ENCODE measurements around the gene CIDEB. TPM values are rescaled to one million over a fixed set of nuclear protein-coding genes. Genes with fewer than 3 reads are reported as not detected.

Gene CIDEB
- total and polyA plus RNA-seq, 2 of the 13 experiments (the other 11 are each of a cell fraction or from before 2014, with no cell fraction given): 35.8 to 110 TPM

GRCh38 chr14:24266344-24267244 lies 41.2 kb downstream of the CIDEB start (continued):
- TF ChIP-seq SMAD1 (CRISPR knock-in tag; IDR thresholded peaks at IDR 0.05; ENCODE audit: borderline replicate concordance, low read depth): 0 out of 2 replicates have a peak, but pooled peaks have one; percentile 51
- no peak for TF ChIP-seq ZNF337 (CRISPR knock-in tag; IDR thresholded peaks at IDR 0.05; ENCODE audit: borderline replicate concordance, low read depth)
- no peak for TF ChIP-seq ZNF768 (CRISPR knock-in tag; IDR thresholded peaks at IDR 0.05)
- TF ChIP-seq UBTF (CRISPR knock-in tag; IDR thresholded peaks at IDR 0.05): no peak
- peak; percentile 34 for TF ChIP-seq AGO2 (optimal IDR thresholded peaks at IDR 0.05; ENCODE audit: low read depth, low read length)
- no peak for TF ChIP-seq ZMYM4 (CRISPR knock-in tag; IDR thresholded peaks at IDR 0.05)
- TF ChIP-seq ZNF687 (CRISPR knock-in tag; IDR thresholded peaks at IDR 0.05): 0 out of 2 replicates have a peak, but pooled peaks have one; percentile 9
- TF ChIP-seq KMT2A (CRISPR knock-in tag; IDR thresholded peaks at IDR 0.05): no peak
- 0 out of 2 replicates have a peak, but pooled peaks have one; percentile 67 for TF ChIP-seq ZNF572 (CRISPR knock-in tag; IDR thresholded peaks at IDR 0.05)

Measured in HepG2 (cell line).